ENCODE data around the gene TRPT1. TPM values are rescaled to one million over a fixed set of nuclear protein-coding genes. Genes with fewer than 3 reads are reported as not detected.
A peak's percentile ranks its signal among the peaks of the same experiment; 100 is the strongest.

The TRPT1 gene
- polyA plus RNA-seq, 3 donors, result 24.8 to 34.6 (median 31.6) TPM

DNA sequence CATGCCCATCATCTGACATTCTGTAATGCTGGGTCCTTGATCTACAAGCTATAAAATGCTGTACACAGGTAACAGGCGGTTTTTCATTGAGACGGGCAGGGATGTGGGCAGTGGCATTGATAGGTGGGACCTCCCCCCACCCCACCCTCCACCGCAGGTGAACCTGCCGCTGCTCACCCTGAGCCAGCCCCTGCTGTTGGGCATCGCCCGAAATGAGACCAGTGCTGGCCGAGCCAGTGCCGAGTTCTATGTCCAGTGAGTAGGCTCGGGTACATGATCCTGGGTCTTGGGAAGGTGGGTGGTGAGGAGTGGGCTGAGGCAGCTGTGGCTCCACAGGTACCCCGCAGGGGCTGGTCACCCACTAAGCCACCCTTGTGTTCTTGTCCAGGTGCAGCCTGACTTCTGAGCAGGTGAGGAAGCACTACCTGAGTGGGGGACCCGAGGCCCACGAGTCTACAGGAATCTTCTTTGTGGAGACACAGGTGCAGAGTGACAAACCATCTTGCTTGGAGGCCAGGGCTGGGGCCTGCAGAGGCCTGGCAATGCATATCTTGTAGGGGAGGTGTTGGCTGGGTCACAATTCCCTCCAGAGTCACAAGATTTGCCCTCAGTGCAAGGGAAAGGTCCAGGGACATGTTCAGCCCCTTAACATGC, 3.2 kb upstream of the TRPT1 start:
- Histone ChIP-seq H3K27me3 (ENCODE audit: control insufficient read depth in 2 of 2, insufficient read depth in 2 of 2, low read length in 2 of 2) (peaks cover 0 to 7% of the 10 kb centered on the region in 2 donors), H3K4me3 (replicated peaks in 1 of 3; ENCODE audit: low read depth in 2 of 3, low read length in 3 of 3) (peak overlapping the region in 1 of 3 experiments; percentile 82), H3K9me3 (replicated peaks in 1 of 2; ENCODE audit: control insufficient read depth in 1 of 2, insufficient read depth in 1 of 2, low read length in 2 of 2) (no peaks in the 10 kb centered on the region), H3K4me1 (ENCODE audit: control insufficient read depth in 1 of 2, insufficient read depth in 2 of 2, low read length in 2 of 2) (peaks cover 58 to 77% of the 10 kb centered on the region in 2 donors), H3K9ac (ENCODE audit: insufficient read depth, low read length, poor library complexity, severe bottlenecking) (no peak overlapping the region), H3K4me2 (replicated peaks; ENCODE audit: extremely low read depth, low read length, poor library complexity, severe bottlenecking) (peak overlapping the region; percentile 98), H4K20me1 (ENCODE audit: insufficient read depth, low read length) (peaks cover 13% of the 10 kb centered on the region), H3K27ac (ENCODE audit: low read depth in 1 of 2, low read length in 2 of 2) (peak overlapping the region; percentile 88 to 89), H2AFZ (ENCODE audit: insufficient read depth, low read depth, low read length, poor library complexity, severe bottlenecking) (no peak overlapping the region), H3K36me3 (replicated peaks in 1 of 2; ENCODE audit: control insufficient read depth in 1 of 2, insufficient read depth in 2 of 2, low read length in 2 of 2) (peaks cover under 1 to 2% of the 10 kb centered on the region in 2 donors), H3K79me2 (ENCODE audit: insufficient read depth, low read length) (peaks cover 38% of the 10 kb centered on the region)
- Mint-ChIP-seq H3K4me1 (peaks cover 57% of the 10 kb centered on the region), H3K9me3 (peaks cover 0 to 8% (median 2%) of the 10 kb centered on the region in 7 donors), H3K4me3 (peak overlapping the region; percentile 87 to 92), H3K36me3 (peaks cover 6 to 28% of the 10 kb centered on the region in 2 donors), H3K27ac (peak overlapping the region in 6 of 7 donors; percentile 12 to 96 (median 70)), H3K27me3 (ENCODE audit: low read depth in 3 of 3) (peaks cover 10 to 14% (median 14%) of the 10 kb centered on the region in 3 donors)
- 86% methylated on average over 6 of the region's 12 CpGs for WGBS (ENCODE audit: insufficient coverage)
- TF ChIP-seq CTCF (IDR thresholded peaks at IDR 0.05), result no peak
- no peak for DNase-seq
- intact Hi-C loops (cut with micrococcal nuclease), result no loop called here

DNA sequence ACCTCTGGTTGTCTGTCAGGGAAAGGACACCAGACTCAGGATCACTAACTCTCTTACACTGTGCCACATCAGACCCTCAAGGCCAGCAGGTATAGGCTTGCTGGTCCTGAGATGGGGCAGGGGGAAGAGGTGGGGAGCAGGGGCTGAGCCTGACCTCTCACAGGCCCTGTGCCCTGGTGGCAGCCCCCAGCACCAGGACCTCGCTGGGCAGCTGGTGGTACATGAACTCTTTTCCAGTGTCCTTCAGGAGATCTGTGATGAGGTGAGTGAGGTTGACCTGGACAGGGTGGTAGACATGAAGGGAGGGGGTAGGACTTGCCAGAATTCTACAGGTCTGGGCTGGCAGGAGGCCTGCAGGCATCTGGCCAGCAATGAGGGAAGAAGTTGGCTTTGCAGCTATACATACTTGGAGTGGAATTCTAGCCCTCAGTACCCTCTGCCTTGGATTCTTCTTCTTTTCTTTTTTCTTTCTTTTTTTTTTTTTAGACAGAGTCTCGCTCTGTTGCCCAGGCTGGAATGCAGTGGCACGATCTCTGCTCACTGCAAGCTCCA, 1.5 kb upstream of the TRPT1 start:
- Mint-ChIP-seq H3K4me1 (peaks cover 57% of the 10 kb centered on the region), H3K4me3 (peak overlapping the region; percentile 81 to 89), H3K27ac (peak overlapping the region; percentile 45 to 91 (median 87)), H3K9me3 (peaks cover 0 to under 1% (median 0%) of the 10 kb centered on the region in 7 donors), H3K36me3 (peaks cover 12 to 33% of the 10 kb centered on the region in 2 donors), H3K27me3 (ENCODE audit: low read depth in 3 of 3) (peaks cover under 1 to 1% (median 1%) of the 10 kb centered on the region in 3 donors)
- H3K36me3 ChIP-seq (replicated peaks in 1 of 2; ENCODE audit: control insufficient read depth in 1 of 2, insufficient read depth in 2 of 2, low read length in 2 of 2), result peaks cover 18% of the 10 kb centered on the region in 2 donors
- H3K9ac ChIP-seq (ENCODE audit: insufficient read depth, low read length, poor library complexity, severe bottlenecking), result peak overlapping the region; percentile 84
- peaks cover 38% of the 10 kb centered on the region for H3K79me2 ChIP-seq (ENCODE audit: insufficient read depth, low read length)
- H3K4me1 ChIP-seq (ENCODE audit: control insufficient read depth in 1 of 2, insufficient read depth in 2 of 2, low read length in 2 of 2), result peaks cover 53 to 72% of the 10 kb centered on the region in 2 donors
- H4K20me1 ChIP-seq (ENCODE audit: insufficient read depth, low read length), result peaks cover 30% of the 10 kb centered on the region
- peak overlapping the region in 2 of 3 experiments; percentile 96 to 97 for H3K4me3 ChIP-seq (replicated peaks in 1 of 3; ENCODE audit: low read depth in 2 of 3, low read length in 3 of 3)
- no peak for TF ChIP-seq CTCF (IDR thresholded peaks at IDR 0.05)
- no peak for DNase-seq
- no peak overlapping the region for H2AFZ ChIP-seq (ENCODE audit: insufficient read depth, low read depth, low read length, poor library complexity, severe bottlenecking)
- no peaks in the 10 kb centered on the region for H3K9me3 ChIP-seq (replicated peaks in 1 of 2; ENCODE audit: control insufficient read depth in 1 of 2, insufficient read depth in 1 of 2, low read length in 2 of 2)
- H3K27me3 ChIP-seq (ENCODE audit: control insufficient read depth in 2 of 2, insufficient read depth in 2 of 2, low read length in 2 of 2), result no peaks in the 10 kb centered on the region
- intact Hi-C loops (cut with micrococcal nuclease), result loop anchor here in 1 of 2 donors (2.0 kb wide), 1 partner anchor 13 kb away; the partner anchor contains the start of gene FKBP2
- peak overlapping the region; percentile 98 for H3K4me2 ChIP-seq (replicated peaks; ENCODE audit: extremely low read depth, low read length, poor library complexity, severe bottlenecking)
- peak overlapping the region; percentile 78 to 92 for H3K27ac ChIP-seq (ENCODE audit: low read depth in 1 of 2, low read length in 2 of 2)
- 100% methylated on average over 1 of the region's 3 CpGs for WGBS (ENCODE audit: insufficient coverage)
